Astrocyte (in vitro differentiated cells and primary cell): Measurements from ENCODE around the gene GPHN.

Experiments
- CTCF ChIP-seq: IDR thresholded peaks from 2 replicates; pipeline ENCODE4 v1.5.1; 2011; ENCODE audit warnings: low read depth, mild to moderate bottlenecking, inconsistent platforms, low read length, moderate library complexity; ENCODE audit not compliant: insufficient read depth
- EZH2 ChIP-seq: IDR thresholded peaks from 2 replicates; pipeline ENCODE4 v1.6.1; 2012; ENCODE audit warnings: mild to moderate bottlenecking, low read length, inconsistent platforms; ENCODE audit not compliant: insufficient read depth

DNA sequence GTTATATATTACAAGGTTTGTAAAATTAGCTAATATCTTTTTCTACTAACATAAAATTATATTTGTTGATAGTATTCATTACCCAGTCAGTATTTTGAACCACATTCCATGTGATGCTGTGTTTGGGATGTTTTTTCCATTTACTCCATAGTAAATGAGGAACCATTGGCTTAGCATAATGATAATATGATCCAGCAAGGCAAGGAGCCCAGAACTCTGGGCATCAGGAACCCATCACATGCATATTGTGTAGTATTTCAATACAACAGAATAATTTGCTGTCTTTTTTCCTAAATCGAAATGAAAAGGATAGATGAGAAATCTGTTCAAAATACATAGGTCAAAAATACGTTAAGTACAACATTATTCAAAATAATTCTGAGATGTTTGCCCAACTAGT is 632.6 kb downstream of the GPHN start:
- TF ChIP-seq EZH2 (no peak), CTCF (no peak)
